ENCODE results near the gene TRIP6. TPM values are rescaled to one million over a fixed set of nuclear protein-coding genes. Genes with fewer than 3 reads are reported as not detected.

Gene TRIP6
- total and polyA plus RNA-seq, 2 experiments from 2014 or later, result 44.6 to 112 TPM

DNA sequence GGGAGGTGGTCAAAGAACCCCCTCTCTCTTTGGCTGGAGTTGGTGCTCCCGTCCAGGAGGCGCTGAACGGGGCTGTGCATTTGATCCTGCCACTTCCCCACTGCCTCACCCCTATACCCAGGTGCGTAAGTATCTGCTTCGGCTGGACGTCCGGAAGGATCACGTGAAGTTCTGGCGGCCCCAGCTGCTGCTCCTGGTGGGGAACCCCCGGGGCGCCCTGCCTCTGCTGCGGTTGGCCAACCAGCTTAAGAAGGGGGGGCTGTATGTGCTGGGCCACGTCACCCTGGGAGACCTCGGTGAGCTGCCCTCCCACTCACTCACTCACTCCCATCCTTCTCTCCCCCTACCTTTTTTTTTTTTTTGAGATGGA, 5.6 kb upstream of the TRIP6 start:
- Histone ChIP-seq H3K9me2 (ENCODE audit: insufficient read depth) (no peaks in the 10 kb centered on the region), H3K27me3 (ENCODE audit: insufficient read depth) (no peaks in the 10 kb centered on the region), H3F3A (replicated peaks; ENCODE audit: low read depth) (peaks cover 5% of the 10 kb centered on the region; the same call in 1 of the 2 replicates), H4K20me1 (replicated peaks; ENCODE audit: insufficient read depth) (0 out of 2 replicates have a peak, but pooled peaks cover 3% of the 10 kb centered on the region), H3K36me3 (ENCODE audit: insufficient read depth) (peaks cover 4% of the 10 kb centered on the region), H3K27ac (ENCODE audit: low read depth) (no peak overlapping the region), H3K4me3 (no peak overlapping the region), H3K4me2 (no peak overlapping the region), H2AFZ (no peak overlapping the region), H3K79me2 (replicated peaks; ENCODE audit: insufficient read depth) (peaks cover 7% of the 10 kb centered on the region; the same call in 1 of the 2 replicates), H3K4me1 (ENCODE audit: insufficient read depth) (peaks cover 2% of the 10 kb centered on the region)
- Mint-ChIP-seq H3K27me3 (ENCODE audit: insufficient read depth, low read depth, poor library complexity) (peaks cover 11% of the 10 kb centered on the region), H3K27ac (no peak overlapping the region), H3K36me3 (ENCODE audit: low read depth) (peaks cover 48% of the 10 kb centered on the region), H3K4me1 (peaks cover 10% of the 10 kb centered on the region), H3K4me3 (no peak overlapping the region), H3K9me3 (no peaks in the 10 kb centered on the region)
- TF ChIP-seq CREB1 (CRISPR knock-in tag; IDR thresholded peaks at IDR 0.05; ENCODE audit: low read depth) (no peak), ZNF331 (CRISPR knock-in tag; IDR thresholded peaks at IDR 0.05; ENCODE audit: low read depth) (no peak), JUNB (IDR thresholded peaks at IDR 0.05; ENCODE audit: unreplicated experiment) (no peak), EZH2 (IDR thresholded peaks at IDR 0.05; ENCODE audit: low read depth, unreplicated experiment) (no peak), EZH2phosphoT487 (IDR thresholded peaks at IDR 0.05; ENCODE audit: unreplicated experiment) (no peak), POLR2AphosphoS5 (IDR thresholded peaks at IDR 0.05; ENCODE audit: low read depth) (no peak), STAT1 (IDR thresholded peaks at IDR 0.05; ENCODE audit: unreplicated experiment) (no peak), ZNF114 (CRISPR knock-in tag; IDR thresholded peaks at IDR 0.05) (no peak), NANOG (IDR thresholded peaks at IDR 0.05; ENCODE audit: borderline replicate concordance) (no peak)
- TF ChIP-seq, protein P1, sequence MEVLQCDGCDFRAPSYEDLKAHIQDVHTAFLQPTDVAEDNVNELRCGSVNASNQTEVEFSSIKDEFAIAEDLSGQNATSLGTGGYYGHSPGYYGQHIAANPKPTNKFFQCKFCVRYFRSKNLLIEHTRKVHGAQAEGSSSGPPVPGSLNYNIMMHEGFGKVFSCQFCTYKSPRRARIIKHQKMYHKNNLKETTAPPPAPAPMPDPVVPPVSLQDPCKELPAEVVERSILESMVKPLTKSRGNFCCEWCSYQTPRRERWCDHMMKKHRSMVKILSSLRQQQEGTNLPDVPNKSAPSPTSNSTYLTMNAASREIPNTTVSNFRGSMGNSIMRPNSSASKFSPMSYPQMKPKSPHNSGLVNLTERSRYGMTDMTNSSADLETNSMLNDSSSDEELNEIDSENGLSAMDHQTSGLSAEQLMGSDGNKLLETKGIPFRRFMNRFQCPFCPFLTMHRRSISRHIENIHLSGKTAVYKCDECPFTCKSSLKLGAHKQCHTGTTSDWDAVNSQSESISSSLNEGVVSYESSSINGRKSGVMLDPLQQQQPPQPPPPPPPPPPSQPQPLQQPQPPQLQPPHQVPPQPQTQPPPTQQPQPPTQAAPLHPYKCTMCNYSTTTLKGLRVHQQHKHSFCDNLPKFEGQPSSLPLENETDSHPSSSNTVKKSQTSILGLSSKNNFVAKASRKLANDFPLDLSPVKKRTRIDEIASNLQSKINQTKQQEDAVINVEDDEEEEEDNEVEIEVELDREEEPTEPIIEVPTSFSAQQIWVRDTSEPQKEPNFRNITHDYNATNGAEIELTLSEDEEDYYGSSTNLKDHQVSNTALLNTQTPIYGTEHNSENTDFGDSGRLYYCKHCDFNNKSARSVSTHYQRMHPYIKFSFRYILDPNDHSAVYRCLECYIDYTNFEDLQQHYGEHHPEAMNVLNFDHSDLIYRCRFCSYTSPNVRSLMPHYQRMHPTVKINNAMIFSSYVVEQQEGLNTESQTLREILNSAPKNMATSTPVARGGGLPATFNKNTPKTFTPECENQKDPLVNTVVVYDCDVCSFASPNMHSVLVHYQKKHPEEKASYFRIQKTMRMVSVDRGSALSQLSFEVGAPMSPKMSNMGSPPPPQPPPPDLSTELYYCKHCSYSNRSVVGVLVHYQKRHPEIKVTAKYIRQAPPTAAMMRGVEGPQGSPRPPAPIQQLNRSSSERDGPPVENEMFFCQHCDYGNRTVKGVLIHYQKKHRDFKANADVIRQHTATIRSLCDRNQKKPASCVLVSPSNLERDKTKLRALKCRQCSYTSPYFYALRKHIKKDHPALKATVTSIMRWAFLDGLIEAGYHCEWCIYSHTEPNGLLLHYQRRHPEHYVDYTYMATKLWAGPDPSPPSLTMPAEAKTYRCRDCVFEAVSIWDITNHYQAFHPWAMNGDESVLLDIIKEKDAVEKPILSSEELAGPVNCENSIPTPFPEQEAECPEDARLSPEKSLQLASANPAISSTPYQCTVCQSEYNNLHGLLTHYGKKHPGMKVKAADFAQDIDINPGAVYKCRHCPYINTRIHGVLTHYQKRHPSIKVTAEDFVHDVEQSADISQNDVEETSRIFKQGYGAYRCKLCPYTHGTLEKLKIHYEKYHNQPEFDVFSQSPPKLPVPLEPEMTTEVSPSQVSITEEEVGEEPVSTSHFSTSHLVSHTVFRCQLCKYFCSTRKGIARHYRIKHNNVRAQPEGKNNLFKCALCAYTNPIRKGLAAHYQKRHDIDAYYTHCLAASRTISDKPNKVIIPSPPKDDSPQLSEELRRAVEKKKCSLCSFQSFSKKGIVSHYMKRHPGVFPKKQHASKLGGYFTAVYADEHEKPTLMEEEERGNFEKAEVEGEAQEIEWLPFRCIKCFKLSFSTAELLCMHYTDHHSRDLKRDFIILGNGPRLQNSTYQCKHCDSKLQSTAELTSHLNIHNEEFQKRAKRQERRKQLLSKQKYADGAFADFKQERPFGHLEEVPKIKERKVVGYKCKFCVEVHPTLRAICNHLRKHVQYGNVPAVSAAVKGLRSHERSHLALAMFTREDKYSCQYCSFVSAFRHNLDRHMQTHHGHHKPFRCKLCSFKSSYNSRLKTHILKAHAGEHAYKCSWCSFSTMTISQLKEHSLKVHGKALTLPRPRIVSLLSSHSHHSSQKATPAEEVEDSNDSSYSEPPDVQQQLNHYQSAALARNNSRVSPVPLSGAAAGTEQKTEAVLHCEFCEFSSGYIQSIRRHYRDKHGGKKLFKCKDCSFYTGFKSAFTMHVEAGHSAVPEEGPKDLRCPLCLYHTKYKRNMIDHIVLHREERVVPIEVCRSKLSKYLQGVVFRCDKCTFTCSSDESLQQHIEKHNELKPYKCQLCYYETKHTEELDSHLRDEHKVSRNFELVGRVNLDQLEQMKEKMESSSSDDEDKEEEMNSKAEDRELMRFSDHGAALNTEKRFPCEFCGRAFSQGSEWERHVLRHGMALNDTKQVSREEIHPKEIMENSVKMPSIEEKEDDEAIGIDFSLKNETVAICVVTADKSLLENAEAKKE (CRISPR knock-in tag; IDR thresholded peaks at IDR 0.05), result no peak
- TF ChIP-seq, protein P2, sequence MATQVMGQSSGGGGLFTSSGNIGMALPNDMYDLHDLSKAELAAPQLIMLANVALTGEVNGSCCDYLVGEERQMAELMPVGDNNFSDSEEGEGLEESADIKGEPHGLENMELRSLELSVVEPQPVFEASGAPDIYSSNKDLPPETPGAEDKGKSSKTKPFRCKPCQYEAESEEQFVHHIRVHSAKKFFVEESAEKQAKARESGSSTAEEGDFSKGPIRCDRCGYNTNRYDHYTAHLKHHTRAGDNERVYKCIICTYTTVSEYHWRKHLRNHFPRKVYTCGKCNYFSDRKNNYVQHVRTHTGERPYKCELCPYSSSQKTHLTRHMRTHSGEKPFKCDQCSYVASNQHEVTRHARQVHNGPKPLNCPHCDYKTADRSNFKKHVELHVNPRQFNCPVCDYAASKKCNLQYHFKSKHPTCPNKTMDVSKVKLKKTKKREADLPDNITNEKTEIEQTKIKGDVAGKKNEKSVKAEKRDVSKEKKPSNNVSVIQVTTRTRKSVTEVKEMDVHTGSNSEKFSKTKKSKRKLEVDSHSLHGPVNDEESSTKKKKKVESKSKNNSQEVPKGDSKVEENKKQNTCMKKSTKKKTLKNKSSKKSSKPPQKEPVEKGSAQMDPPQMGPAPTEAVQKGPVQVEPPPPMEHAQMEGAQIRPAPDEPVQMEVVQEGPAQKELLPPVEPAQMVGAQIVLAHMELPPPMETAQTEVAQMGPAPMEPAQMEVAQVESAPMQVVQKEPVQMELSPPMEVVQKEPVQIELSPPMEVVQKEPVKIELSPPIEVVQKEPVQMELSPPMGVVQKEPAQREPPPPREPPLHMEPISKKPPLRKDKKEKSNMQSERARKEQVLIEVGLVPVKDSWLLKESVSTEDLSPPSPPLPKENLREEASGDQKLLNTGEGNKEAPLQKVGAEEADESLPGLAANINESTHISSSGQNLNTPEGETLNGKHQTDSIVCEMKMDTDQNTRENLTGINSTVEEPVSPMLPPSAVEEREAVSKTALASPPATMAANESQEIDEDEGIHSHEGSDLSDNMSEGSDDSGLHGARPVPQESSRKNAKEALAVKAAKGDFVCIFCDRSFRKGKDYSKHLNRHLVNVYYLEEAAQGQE (IDR thresholded peaks at IDR 0.05; ENCODE audit: unreplicated experiment), result no peak
- TF ChIP-seq, protein P3, sequence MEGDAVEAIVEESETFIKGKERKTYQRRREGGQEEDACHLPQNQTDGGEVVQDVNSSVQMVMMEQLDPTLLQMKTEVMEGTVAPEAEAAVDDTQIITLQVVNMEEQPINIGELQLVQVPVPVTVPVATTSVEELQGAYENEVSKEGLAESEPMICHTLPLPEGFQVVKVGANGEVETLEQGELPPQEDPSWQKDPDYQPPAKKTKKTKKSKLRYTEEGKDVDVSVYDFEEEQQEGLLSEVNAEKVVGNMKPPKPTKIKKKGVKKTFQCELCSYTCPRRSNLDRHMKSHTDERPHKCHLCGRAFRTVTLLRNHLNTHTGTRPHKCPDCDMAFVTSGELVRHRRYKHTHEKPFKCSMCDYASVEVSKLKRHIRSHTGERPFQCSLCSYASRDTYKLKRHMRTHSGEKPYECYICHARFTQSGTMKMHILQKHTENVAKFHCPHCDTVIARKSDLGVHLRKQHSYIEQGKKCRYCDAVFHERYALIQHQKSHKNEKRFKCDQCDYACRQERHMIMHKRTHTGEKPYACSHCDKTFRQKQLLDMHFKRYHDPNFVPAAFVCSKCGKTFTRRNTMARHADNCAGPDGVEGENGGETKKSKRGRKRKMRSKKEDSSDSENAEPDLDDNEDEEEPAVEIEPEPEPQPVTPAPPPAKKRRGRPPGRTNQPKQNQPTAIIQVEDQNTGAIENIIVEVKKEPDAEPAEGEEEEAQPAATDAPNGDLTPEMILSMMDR (conservative IDR thresholded peaks at IDR 0.05; ENCODE audit: low read depth in 2 of 2), result no peak
- TF ChIP-seq, protein P4, sequence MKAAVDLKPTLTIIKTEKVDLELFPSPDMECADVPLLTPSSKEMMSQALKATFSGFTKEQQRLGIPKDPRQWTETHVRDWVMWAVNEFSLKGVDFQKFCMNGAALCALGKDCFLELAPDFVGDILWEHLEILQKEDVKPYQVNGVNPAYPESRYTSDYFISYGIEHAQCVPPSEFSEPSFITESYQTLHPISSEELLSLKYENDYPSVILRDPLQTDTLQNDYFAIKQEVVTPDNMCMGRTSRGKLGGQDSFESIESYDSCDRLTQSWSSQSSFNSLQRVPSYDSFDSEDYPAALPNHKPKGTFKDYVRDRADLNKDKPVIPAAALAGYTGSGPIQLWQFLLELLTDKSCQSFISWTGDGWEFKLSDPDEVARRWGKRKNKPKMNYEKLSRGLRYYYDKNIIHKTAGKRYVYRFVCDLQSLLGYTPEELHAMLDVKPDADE (IDR thresholded peaks at IDR 0.05), result no peak
- DNase-seq (ENCODE audit: low spot score) (no peak), ATAC-seq (no peak)

Measured in GM23338 (cell line).